Adrenal gland (tissue), 12 donors: ENCODE results near the gene IL6R. TPM values are rescaled to one million over a fixed set of nuclear protein-coding genes. Genes with fewer than 3 reads are reported as not detected.
A peak's percentile ranks its signal among the peaks of the same experiment; 100 is the strongest.

Source experiments
- DNase-seq, 7 donors: peaks; one replicate each; pipeline ENCODE4 v3.0.0-alpha.2; 2019 to 2020
- H3K27ac ChIP-seq, 5 donors: fragments of 200-600 bp; sonication (generic) in 4 of 5; 1 replicate in 3 of 5; 2 replicates in 2 of 5; pipeline versions ENCODE4 v1.5.1 to v1.8.0; 2016 to 2020; ENCODE audit warnings: mild to moderate bottlenecking in 1 of 5
- H3K27me3 ChIP-seq: fragments of 200-600 bp; 2 replicates; pipeline ENCODE4 v1.8.0; 2021
- H3K36me3 ChIP-seq, 2 donors: fragments of 200-600 bp; replicated peaks in 1 of 2; 1 replicate in 1 of 2; 2 replicates in 1 of 2; pipeline versions ENCODE4 v1.5.1 to v1.8.0; 2018 to 2022
- H3K4me1 ChIP-seq, 2 donors: fragments of 200-600 bp; replicated peaks in 1 of 2; 1 replicate in 1 of 2; 2 replicates in 1 of 2; pipeline versions ENCODE4 v1.5.1 to v1.8.0; 2018 to 2021
- H3K4me3 ChIP-seq, 4 donors: fragments of 200-600 bp; sonication (generic) in 3 of 4; one replicate each; pipeline ENCODE4 v1.5.1; 2016 to 2018
- H3K9me3 ChIP-seq, 3 donors: fragments of 200-600 bp; sonication (generic) in 1 of 3; replicated peaks in 1 of 3; 1 replicate in 2 of 3; 2 replicates in 1 of 3; pipeline versions ENCODE4 v1.5.1 to v1.8.0; 2016 to 2021
- POLR2A ChIP-seq, 2 donors: fragments of 450-650 bp; IDR thresholded peaks; one replicate each; pipeline ENCODE4 v1.6.1; 2017; ENCODE audit warnings: antibody characterized with exemption in 2 of 2, mild to moderate bottlenecking in 2 of 2, moderate library complexity in 1 of 2
- WGBS, 4 donors: extraction: QIAGEN DNeasy Blood & Tissue Kit in 2 of 4; methylation state at CpG; one replicate each; pipeline versions ENCODE4 v1.1.5 to v1.1.7; 2013 to 2017; 5-methylcytosine and 5-hydroxymethylcytosine counted together
- intact Hi-C, 2 donors: fragments of 100-400 bp; cut with DNase I; formaldehyde crosslinking; loops; one replicate each; pipeline versions ENCODE4 v1.14.1 to v1.15.0; 2022 to 2023
- polyA plus RNA-seq, 3 donors: library from polyadenylated mRNA; stranded (reverse); fragments of 200-250 nt in 2 of 3; fragments of 350-450 nt in 1 of 3; fragmentation: Illumina TruSeq in 1 of 3; extraction: RNeasy Lipid Tissue Mini Kit (QIAGEN cat#74804) in 1 of 3; gene quantifications; one replicate each; pipeline ENCODE4 v1.2.3, GENCODE V29; 2013 to 2014
- total RNA-seq, 9 donors: library from RNA; depleted of rRNA in 4 of 9; stranded (reverse); fragments of >200 nt in 4 of 9; fragments of 120-200 nt in 1 of 9; fragmentation: NEBNext Ultra II Directional in 1 of 9; extraction: Animal tissue kit (Norgen Biotek cat#: 25700) in 1 of 9; gene quantifications; one replicate each; pipeline versions ENCODE4 v1.1.0 to v1.2.4, GENCODE V29; 2013 to 2023
- TF ChIP-seq, protein P1 (sequence below), 6 experiments: fragments of 450-650 bp in 4 of 6; fragments of 200-600 bp in 2 of 6; sonication (generic) in 1 of 6; IDR thresholded peaks; 1 replicate in 5 of 6; 2 replicates in 1 of 6; pipeline versions ENCODE4 v1.5.1 to v1.8.0; 2016 to 2021; ENCODE audit warnings: antibody characterized with exemption in 6 of 6, mild to moderate bottlenecking in 2 of 6, moderate library complexity in 1 of 6
- donor health status: healthy with polysubstance abuse.
- donor health status: Bipolar disorder and iron deficiency.
- donor health status: DM: yes; HTN: yes; CAD: no.
- donor health status: DM: no; HTN: no; CAD: no.
- donor health status: DM: no; HTN: no; CAD: no.
- donor health status: DM: yes; HTN: yes; CAD: no.

IL6R gene
- total and polyA plus RNA-seq, 12 donors: 4.4 to 43.0 (median 13.6) TPM

DNA sequence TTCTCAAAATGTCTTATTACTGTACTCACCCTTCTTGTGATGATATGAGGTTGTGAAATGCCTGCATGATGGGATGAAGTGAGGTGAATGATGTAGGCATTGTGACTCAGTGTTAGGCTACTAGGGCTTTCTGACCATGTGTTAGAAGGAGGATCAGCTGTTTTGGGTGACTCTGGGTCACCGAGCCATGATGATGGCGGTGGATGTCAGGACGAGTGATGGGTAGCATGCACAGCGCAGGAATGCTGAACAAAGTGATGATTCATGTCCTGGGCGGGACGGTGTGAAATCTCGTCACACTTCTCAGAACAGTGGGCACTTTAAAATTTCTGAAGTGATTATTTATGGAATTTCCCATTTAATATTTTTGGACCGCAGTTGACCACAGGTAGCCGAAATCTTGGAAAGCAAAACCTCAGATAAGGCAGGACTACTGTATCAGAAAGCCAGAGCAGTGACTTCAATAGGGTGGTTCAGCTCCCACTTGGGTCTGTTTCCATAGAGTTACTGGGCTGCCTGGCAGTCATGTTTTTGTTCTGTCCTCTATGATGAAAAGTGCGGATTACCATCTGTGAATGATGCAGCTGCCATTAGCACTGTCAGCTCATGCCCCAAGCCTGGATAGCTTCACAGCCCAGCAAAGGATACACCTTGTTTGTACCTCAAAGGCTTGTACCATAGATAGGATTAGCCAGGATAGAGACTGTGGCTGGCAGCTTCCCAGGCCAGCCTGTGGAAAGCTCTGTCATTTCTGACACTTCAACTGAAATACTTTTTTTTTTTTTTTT is 26.6 kb downstream of the IL6R start:
- Histone ChIP-seq H3K9me3 (no peaks in the 10 kb centered on the region), H3K27me3 (no peaks in the 10 kb centered on the region), H3K27ac (peak overlapping the region in 1 of 5 donors; percentile 7), H3K4me1 (peaks cover 20 to 30% of the 10 kb centered on the region in 2 donors), H3K36me3 (peaks cover 0 to 11% of the 10 kb centered on the region in 2 donors), H3K4me3 (no peak overlapping the region)
- WGBS, 4 donors: 72 to 80% (median 75%) methylated on average over 10 of the region's 10 CpGs
- DNase-seq: peak in 2 of 7 donors; percentile 46 to 50
- intact Hi-C loops: no loop called here
- TF ChIP-seq POLR2A (IDR thresholded peaks at IDR 0.05): no peak
- TF ChIP-seq, protein P1, sequence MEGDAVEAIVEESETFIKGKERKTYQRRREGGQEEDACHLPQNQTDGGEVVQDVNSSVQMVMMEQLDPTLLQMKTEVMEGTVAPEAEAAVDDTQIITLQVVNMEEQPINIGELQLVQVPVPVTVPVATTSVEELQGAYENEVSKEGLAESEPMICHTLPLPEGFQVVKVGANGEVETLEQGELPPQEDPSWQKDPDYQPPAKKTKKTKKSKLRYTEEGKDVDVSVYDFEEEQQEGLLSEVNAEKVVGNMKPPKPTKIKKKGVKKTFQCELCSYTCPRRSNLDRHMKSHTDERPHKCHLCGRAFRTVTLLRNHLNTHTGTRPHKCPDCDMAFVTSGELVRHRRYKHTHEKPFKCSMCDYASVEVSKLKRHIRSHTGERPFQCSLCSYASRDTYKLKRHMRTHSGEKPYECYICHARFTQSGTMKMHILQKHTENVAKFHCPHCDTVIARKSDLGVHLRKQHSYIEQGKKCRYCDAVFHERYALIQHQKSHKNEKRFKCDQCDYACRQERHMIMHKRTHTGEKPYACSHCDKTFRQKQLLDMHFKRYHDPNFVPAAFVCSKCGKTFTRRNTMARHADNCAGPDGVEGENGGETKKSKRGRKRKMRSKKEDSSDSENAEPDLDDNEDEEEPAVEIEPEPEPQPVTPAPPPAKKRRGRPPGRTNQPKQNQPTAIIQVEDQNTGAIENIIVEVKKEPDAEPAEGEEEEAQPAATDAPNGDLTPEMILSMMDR (IDR thresholded peaks at IDR 0.05): no peak

DNA sequence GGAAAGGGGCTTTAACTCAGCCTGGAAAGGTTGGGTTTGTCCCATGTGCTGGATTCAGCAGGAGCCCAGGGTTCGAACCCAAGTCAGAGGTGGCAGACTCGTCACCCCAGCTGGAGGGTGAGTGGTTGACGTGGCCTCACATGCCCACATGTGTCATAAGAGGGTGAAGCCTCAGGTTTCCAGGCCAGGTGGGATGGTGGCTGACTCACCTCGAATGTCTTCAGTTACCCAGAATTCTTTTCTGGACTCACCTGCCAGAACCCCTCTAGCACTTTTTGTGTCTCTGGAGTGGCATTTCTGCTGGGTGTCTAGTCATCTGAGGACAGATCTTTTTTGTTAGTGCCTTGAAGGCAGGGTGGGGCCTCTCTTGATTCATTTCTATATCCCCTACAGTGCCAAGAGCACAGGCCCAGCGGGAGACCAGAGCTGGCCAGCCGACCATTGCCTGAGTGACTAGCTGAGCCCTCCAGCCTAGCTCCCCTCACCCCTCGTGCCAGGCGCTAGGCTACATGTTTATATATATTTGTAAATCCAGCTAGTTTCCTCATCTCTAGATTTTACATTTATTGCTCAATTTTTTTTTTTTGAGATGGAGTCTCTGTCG is 28.1 kb downstream of the IL6R start:
- H3K27me3 ChIP-seq: no peaks in the 10 kb centered on the region
- intact Hi-C loops: no loop called here
- no peak for DNase-seq
- peak overlapping the region in 1 of 5 donors; percentile 30 for H3K27ac ChIP-seq
- TF ChIP-seq POLR2A (IDR thresholded peaks at IDR 0.05): no peak
- TF ChIP-seq, protein P1 (IDR thresholded peaks at IDR 0.05): no peak
- H3K9me3 ChIP-seq: no peaks in the 10 kb centered on the region
- H3K4me1 ChIP-seq: peaks cover 6 to 15% of the 10 kb centered on the region in 2 donors
- WGBS, 4 donors: 86 to 90% (median 89%) methylated on average over 7 to 9 of the region's 9 CpGs
- peaks cover 0 to 11% of the 10 kb centered on the region in 2 donors for H3K36me3 ChIP-seq
- H3K4me3 ChIP-seq: no peak overlapping the region

DNA sequence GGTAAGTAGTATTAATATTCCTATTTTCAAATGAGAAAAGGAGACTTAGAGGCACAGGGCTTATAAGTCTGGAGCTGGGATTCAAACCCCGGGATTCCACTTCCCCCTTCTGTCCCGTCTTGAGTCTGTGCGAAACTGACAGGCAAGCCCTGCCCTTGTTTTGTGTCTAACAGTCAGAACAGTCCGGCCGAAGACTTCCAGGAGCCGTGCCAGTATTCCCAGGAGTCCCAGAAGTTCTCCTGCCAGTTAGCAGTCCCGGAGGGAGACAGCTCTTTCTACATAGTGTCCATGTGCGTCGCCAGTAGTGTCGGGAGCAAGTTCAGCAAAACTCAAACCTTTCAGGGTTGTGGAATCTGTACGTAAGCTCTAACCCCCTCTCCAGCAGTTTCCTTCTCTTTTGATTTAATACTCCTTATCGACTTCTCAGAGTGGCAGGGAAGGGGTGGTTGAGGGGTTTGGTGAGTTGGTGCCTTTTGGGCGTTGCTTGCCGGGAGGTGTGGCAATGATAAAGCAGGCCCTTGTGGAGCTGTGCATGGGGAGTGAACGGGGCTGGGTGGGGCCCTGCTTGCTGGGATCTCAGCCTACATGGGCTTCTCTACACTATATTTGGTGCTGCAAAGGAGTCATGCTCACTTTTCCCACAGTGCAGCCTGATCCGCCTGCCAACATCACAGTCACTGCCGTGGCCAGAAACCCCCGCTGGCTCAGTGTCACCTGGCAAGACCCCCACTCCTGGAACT is 29.4 kb downstream of the IL6R start:
- H3K4me3 ChIP-seq: no peak overlapping the region
- no peaks in the 10 kb centered on the region for H3K27me3 ChIP-seq
- peak in 6 of 7 donors; percentile 54 to 82 (median 68) for DNase-seq
- no peaks in the 10 kb centered on the region for H3K9me3 ChIP-seq
- peaks cover 0 to 16% of the 10 kb centered on the region in 2 donors for H3K4me1 ChIP-seq
- H3K36me3 ChIP-seq: peaks cover 0 to 11% of the 10 kb centered on the region in 2 donors
- intact Hi-C loops: no loop called here
- peak overlapping the region in 3 of 5 donors; percentile 33 to 85 (median 39) for H3K27ac ChIP-seq
- 56 to 77% (median 63%) methylated on average over 13 to 18 of the region's 18 CpGs for WGBS, 4 donors
- TF ChIP-seq, protein P1 (IDR thresholded peaks at IDR 0.05): no peak

DNA sequence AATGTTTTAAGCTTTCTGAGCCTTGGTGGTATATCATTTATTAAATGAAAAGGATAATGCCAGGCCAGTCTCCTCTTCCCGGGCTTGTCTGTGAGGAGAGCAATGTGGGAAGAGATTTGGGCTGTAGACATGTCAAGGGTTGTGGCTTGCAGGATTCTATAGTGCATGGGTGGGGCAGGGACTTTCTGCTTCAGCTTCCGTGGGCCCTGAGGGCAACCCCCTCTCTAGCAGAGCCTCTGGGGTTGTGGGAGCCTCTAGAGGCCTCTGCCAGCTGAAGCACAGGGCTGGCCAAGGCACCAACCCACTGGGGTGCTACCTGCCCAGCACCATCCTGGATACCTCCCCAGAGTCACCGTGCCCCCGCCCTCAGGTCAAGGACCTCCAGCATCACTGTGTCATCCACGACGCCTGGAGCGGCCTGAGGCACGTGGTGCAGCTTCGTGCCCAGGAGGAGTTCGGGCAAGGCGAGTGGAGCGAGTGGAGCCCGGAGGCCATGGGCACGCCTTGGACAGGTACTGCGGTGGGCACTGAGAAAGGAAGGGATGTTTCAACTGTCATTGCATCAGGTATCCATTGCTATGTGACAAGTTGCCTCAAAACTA is 30.6 kb downstream of the IL6R start:
- 81 to 94% (median 93%) methylated on average over 3 to 15 of the region's 15 CpGs for WGBS, 4 donors
- Histone ChIP-seq H3K4me3 (no peak overlapping the region), H3K9me3 (no peaks in the 10 kb centered on the region), H3K4me1 (peaks cover 0 to 20% of the 10 kb centered on the region in 2 donors), H3K36me3 (peaks cover 0 to 11% of the 10 kb centered on the region in 2 donors), H3K27ac (no peak overlapping the region), H3K27me3 (no peaks in the 10 kb centered on the region)
- no peak for DNase-seq
- TF ChIP-seq, protein P1 (IDR thresholded peaks at IDR 0.05): no peak
- TF ChIP-seq POLR2A (IDR thresholded peaks at IDR 0.05): no peak
- intact Hi-C loops: no loop called here
